Liver (tissue), 9 donors: ENCODE measurements around the gene PLCG2. TPM values are rescaled to one million over a fixed set of nuclear protein-coding genes. Genes with fewer than 3 reads are reported as not detected.
A peak's percentile ranks its signal among the peaks of the same experiment; 100 is the strongest.

ENCODE experiments used
- DNase-seq: peaks from one replicate; pipeline ENCODE4 v3.0.0-alpha.2; 2017; ENCODE audit warnings: low spot score
- H3K27ac ChIP-seq, 2 donors: one replicate each; pipeline ENCODE4 v1.7.0; 2013; ENCODE audit warnings: inconsistent platforms in 2 of 2, low read length in 2 of 2, control low read depth in 1 of 2, low read depth in 1 of 2, mild to moderate bottlenecking in 1 of 2
- H3K27me3 ChIP-seq, 4 donors: one replicate each; pipeline versions ENCODE4 v1.6.1 to v1.7.0; 2013; ENCODE audit warnings: low read length in 3 of 4, inconsistent platforms in 1 of 4, mild to moderate bottlenecking in 1 of 4, moderate library complexity in 1 of 4; ENCODE audit not compliant: control insufficient read depth in 4 of 4, insufficient read depth in 4 of 4
- H3K36me3 ChIP-seq, 4 donors: one replicate each; pipeline versions ENCODE4 v1.6.1 to v1.7.0; 2013; ENCODE audit warnings: low read length in 3 of 4, mild to moderate bottlenecking in 3 of 4, low read depth in 1 of 4, moderate library complexity in 1 of 4; ENCODE audit not compliant: control insufficient read depth in 4 of 4, insufficient read depth in 3 of 4
- H3K4me1 ChIP-seq, 4 donors: one replicate each; pipeline versions ENCODE4 v1.6.1 to v1.7.0; 2013; ENCODE audit warnings: low read length in 3 of 4, mild to moderate bottlenecking in 3 of 4, moderate library complexity in 1 of 4; ENCODE audit not compliant: control insufficient read depth in 4 of 4, insufficient read depth in 4 of 4
- H3K4me3 ChIP-seq, 3 donors: one replicate each; pipeline versions ENCODE4 v1.6.1 to v1.7.0; 2013; ENCODE audit warnings: low read length in 3 of 3, control low read depth in 1 of 3, low read depth in 1 of 3, mild to moderate bottlenecking in 1 of 3
- H3K9ac ChIP-seq, 2 donors: one replicate each; pipeline ENCODE4 v1.7.0; 2013; ENCODE audit warnings: low read length in 2 of 2, mild to moderate bottlenecking in 2 of 2, moderate library complexity in 2 of 2, control low read depth in 1 of 2, low read depth in 1 of 2
- H3K9me3 ChIP-seq, 4 donors: one replicate each; pipeline versions ENCODE4 v1.6.1 to v1.7.0; 2013; ENCODE audit warnings: low read length in 3 of 4; ENCODE audit not compliant: control insufficient read depth in 4 of 4
- ATF3 ChIP-seq: IDR thresholded peaks from 2 replicates; pipeline ENCODE4 v1.6.1; 2016; ENCODE audit warnings: antibody characterized with exemption
- CTCF ChIP-seq: fragments of 150-350 bp; IDR thresholded peaks from 2 replicates; pipeline ENCODE4 v1.5.1; 2017; ENCODE audit warnings: improper control_type of control experiment, low read depth, low read length; ENCODE audit not compliant: missing input control
- EGR1 ChIP-seq, 2 donors: IDR thresholded peaks; 2 replicates each; pipeline ENCODE4 v1.6.1; 2016 to 2018; ENCODE audit warnings: antibody characterized with exemption in 2 of 2, low read depth in 2 of 2
- FOXA1 ChIP-seq: IDR thresholded peaks from 2 replicates; pipeline ENCODE4 v1.6.1; 2016; ENCODE audit warnings: antibody characterized with exemption
- FOXA2 ChIP-seq: IDR thresholded peaks from 2 replicates; pipeline ENCODE4 v1.6.1; 2016; ENCODE audit warnings: antibody characterized with exemption
- GABPA ChIP-seq, 2 donors: IDR thresholded peaks in 1 of 2; conservative IDR thresholded peaks in 1 of 2; 2 replicates each; pipeline ENCODE4 v1.6.1; 2016; ENCODE audit warnings: antibody characterized with exemption in 2 of 2, mild to moderate bottlenecking in 1 of 2, moderate library complexity in 1 of 2
- HNF4A ChIP-seq, 2 donors: conservative IDR thresholded peaks; 2 replicates each; pipeline ENCODE4 v1.6.1; 2016; ENCODE audit warnings: antibody characterized with exemption in 2 of 2, mild to moderate bottlenecking in 2 of 2
- HNF4G ChIP-seq: IDR thresholded peaks from 2 replicates; pipeline ENCODE4 v1.6.1; 2016; ENCODE audit warnings: antibody characterized with exemption
- JUND ChIP-seq, 2 donors: IDR thresholded peaks; 2 replicates each; pipeline ENCODE4 v1.6.1; 2016; ENCODE audit warnings: antibody characterized with exemption in 2 of 2
- MAX ChIP-seq: IDR thresholded peaks from 2 replicates; pipeline ENCODE4 v1.6.1; 2016; ENCODE audit warnings: antibody characterized with exemption
- NR2F2 ChIP-seq: IDR thresholded peaks from 2 replicates; pipeline ENCODE4 v1.6.1; 2016; ENCODE audit warnings: antibody characterized with exemption
- RAD21 ChIP-seq, 2 donors: IDR thresholded peaks; 2 replicates each; pipeline ENCODE4 v1.6.1; 2016; ENCODE audit warnings: antibody characterized with exemption in 2 of 2, mild to moderate bottlenecking in 2 of 2
- SP1 ChIP-seq: IDR thresholded peaks from 2 replicates; pipeline ENCODE4 v1.6.1; 2018; ENCODE audit warnings: antibody characterized with exemption, mild to moderate bottlenecking
- YY1 ChIP-seq: IDR thresholded peaks from 2 replicates; pipeline ENCODE4 v1.6.1; 2016; ENCODE audit warnings: antibody characterized with exemption, mild to moderate bottlenecking
- WGBS: extraction: QIAGEN DNeasy Blood & Tissue Kit; methylation state at CpG from one replicate; pipeline ENCODE4 v1.1.7; 2013; 5-methylcytosine and 5-hydroxymethylcytosine counted together
- polyA plus RNA-seq, 2 donors: library from polyadenylated mRNA; stranded (reverse) in 1 of 2; unstranded in 1 of 2; fragments of 200-250 nt in 1 of 2; fragments of >200 nt in 1 of 2; fragmentation: Nextera tagmentation in 1 of 2; extraction: Ambion mirVana in 1 of 2; gene quantifications; one replicate each; pipeline versions ENCODE4 v1.2.1 to v1.2.3, GENCODE V29; 2013 to 2015
- total RNA-seq, 2 donors: library from RNA; depleted of rRNA; stranded (reverse); fragments of >200 nt; gene quantifications; one replicate each; pipeline ENCODE4 v1.2.3, GENCODE V29; 2014
- donor health status: healthy.
- donor health status: healthy.
- donor health status: healthy.
- donor health status: healthy.
- donor health status: healthy.

PLCG2 gene
- total and polyA plus RNA-seq, 4 donors = 7.1 to 21.6 (median 15.8) TPM

- no peak for TF ChIP-seq GABPA (IDR thresholded peaks at IDR 0.05 in 1 of 2, conservative IDR thresholded peaks at IDR 0.05 in 1 of 2)
- TF ChIP-seq SP1 = no peak
- no peak for TF ChIP-seq HNF4G
- TF ChIP-seq JUND (IDR thresholded peaks at IDR 0.05) = no peak
- no peak for TF ChIP-seq YY1
- no peak for TF ChIP-seq FOXA1
- TF ChIP-seq NR2F2 = no peak
- no peak for TF ChIP-seq EGR1 (IDR thresholded peaks at IDR 0.05; ENCODE audit: low read depth in 2 of 2)
- no peak for TF ChIP-seq ATF3
- TF ChIP-seq CTCF = no peak
- no peak overlapping the region for H3K27ac ChIP-seq
- 95% methylated on average over 11 of the region's 11 CpGs for WGBS
- H3K9me3 ChIP-seq = no peaks in the 10 kb centered on the region
- peaks cover 0 to 2% (median 0%) of the 10 kb centered on the region in 4 donors for H3K4me1 ChIP-seq
- DNase-seq = no peak
- no peaks in the 10 kb centered on the region for H3K27me3 ChIP-seq
- H3K4me3 ChIP-seq = no peak overlapping the region
- no peak overlapping the region for H3K9ac ChIP-seq
- no peaks in the 10 kb centered on the region for H3K36me3 ChIP-seq
These were observed 13.8 kb upstream of the PLCG2 start for GRCh38 chr16:81765111-81765919.

GRCh38 chr16:81765969-81766368 is 13.1 kb upstream of the PLCG2 start:
- no peak for TF ChIP-seq FOXA2
- no peak overlapping the region for H3K27ac ChIP-seq
- no peaks in the 10 kb centered on the region for H3K36me3 ChIP-seq
- H3K9ac ChIP-seq = no peak overlapping the region
- H3K27me3 ChIP-seq = no peaks in the 10 kb centered on the region
- H3K9me3 ChIP-seq = no peaks in the 10 kb centered on the region
- H3K4me3 ChIP-seq = no peak overlapping the region
- H3K4me1 ChIP-seq = peaks cover 0 to 2% (median 0%) of the 10 kb centered on the region in 4 donors
- DNase-seq = no peak

GRCh38 chr16:81767987-81768592 is 11.0 kb upstream of the PLCG2 start:
- 50% methylated on average over 9 of the region's 9 CpGs for WGBS
- H3K27ac ChIP-seq = no peak overlapping the region
- TF ChIP-seq FOXA2 (peak; percentile 23), RAD21 (IDR thresholded peaks at IDR 0.05) (peak in 1 of 2 donors; percentile 6), GABPA (IDR thresholded peaks at IDR 0.05 in 1 of 2, conservative IDR thresholded peaks at IDR 0.05 in 1 of 2) (no peak), CTCF (peak; percentile 8), HNF4A (conservative IDR thresholded peaks at IDR 0.05) (no peak), MAX (no peak), ATF3 (no peak)
- H3K36me3 ChIP-seq = no peaks in the 10 kb centered on the region
- DNase-seq = no peak
- no peak overlapping the region for H3K4me3 ChIP-seq
- H3K27me3 ChIP-seq = no peaks in the 10 kb centered on the region
- no peak overlapping the region for H3K9ac ChIP-seq
- H3K4me1 ChIP-seq = peaks cover 0 to 2% (median 0%) of the 10 kb centered on the region in 4 donors
- H3K9me3 ChIP-seq = no peaks in the 10 kb centered on the region
